ENCODE results near the gene EDC3.
A peak's percentile ranks its signal among the peaks of the same experiment; 100 is the strongest.

Gene EDC3

GRCh38 chr15:74626752-74627692 is 68.8 kb downstream of the EDC3 start:
- peak in 11 of 51 donors; percentile 15 to 51 (median 31) for DNase-seq

GRCh38 chr15:74626336-74626735 is 69.5 kb downstream of the EDC3 start:
- DNase-seq, result no peak

GRCh38 chr15:74625693-74626092 is 70.1 kb downstream of the EDC3 start:
- no peak for DNase-seq

GRCh38 chr15:74624020-74624602 is 71.7 kb downstream of the EDC3 start:
- DNase-seq, result no peak

- DNase-seq, result no peak
Measured at GRCh38 chr15:74622758-74623157, 73.1 kb downstream of the EDC3 start.

- DNase-seq, result peak in 2 of 51 donors; percentile 11 to 22
Measured at GRCh38 chr15:74621936-74622335, 73.9 kb downstream of the EDC3 start.

- no peak for DNase-seq
Measured at GRCh38 chr15:74621546-74621920, 74.3 kb downstream of the EDC3 start.

- peak in 46 of 51 donors; percentile 10 to 88 (median 62) for DNase-seq
Measured at GRCh38 chr15:74620636-74621545, 74.9 kb downstream of the EDC3 start.

GRCh38 chr15:74619916-74620635 is 75.7 kb downstream of the EDC3 start:
- DNase-seq, result no peak

GRCh38 chr15:74618841-74619596 is 76.8 kb downstream of the EDC3 start:
- no peak for DNase-seq

- DNase-seq, result no peak
Measured at GRCh38 chr15:74616996-74617395, 78.8 kb downstream of the EDC3 start.

GRCh38 chr15:74616366-74616939 is 79.4 kb downstream of the EDC3 start:
- peak in 30 of 51 donors; percentile 9 to 55 (median 38) for DNase-seq

GRCh38 chr15:74615508-74616365 is 80.1 kb downstream of the EDC3 start, which contains the start of gene CLK3:
Gene CLK3, plus strand, starts transcription at chr15:74615836. Its CDS starts 3,361 bp downstream, at chr15:74619197.
- DNase-seq, result peak in 50 of 51 donors; percentile 65 to 98 (median 92)

GRCh38 chr15:74614744-74615507 is 80.9 kb downstream of the EDC3 start:
- DNase-seq, result peak in 46 of 51 donors; percentile 29 to 87 (median 71)

- peak in 6 of 51 donors; percentile 20 to 84 (median 50) for DNase-seq
Measured at GRCh38 chr15:74613953-74614743, 81.7 kb downstream of the EDC3 start.

GRCh38 chr15:74613089-74613952 is 82.5 kb downstream of the EDC3 start:
- DNase-seq, result no peak

All from hypothalamus (tissue), 51 donors.